Smooth muscle cell (in vitro differentiated cells): Measurements from ENCODE around the gene RAB7A. TPM values are rescaled to one million over a fixed set of nuclear protein-coding genes. Genes with fewer than 3 reads are reported as not detected.

Source experiments
- DNase-seq: peaks from one replicate; lab custom pipeline; 2025; ENCODE audit not compliant: unreplicated experiment; lab: John Stamatoyannopoulos, UW
- H2AFZ ChIP-seq: fragments of 200-600 bp; sonication (generic); 2 replicates; pipeline ENCODE4 v1.6.0; 2016; ENCODE audit warnings: antibody characterized with exemption, low read depth, mild to moderate bottlenecking
- H3F3A ChIP-seq: fragments of 200-600 bp; sonication (generic); 2 replicates; pipeline ENCODE4 v1.6.0; 2017; ENCODE audit warnings: antibody characterized with exemption, low read depth
- H3K27ac ChIP-seq: fragments of 200-600 bp; sonication (generic); 2 replicates; pipeline ENCODE4 v1.5.1; 2016; ENCODE audit warnings: low read depth, mild to moderate bottlenecking
- H3K27me3 ChIP-seq: fragments of 200-600 bp; sonication (generic); 2 replicates; pipeline ENCODE4 v1.6.1; 2016; ENCODE audit warnings: low read depth, mild to moderate bottlenecking
- H3K36me3 ChIP-seq: fragments of 200-600 bp; sonication (generic); 2 replicates; pipeline ENCODE4 v1.5.1; 2016; ENCODE audit warnings: low read depth
- H3K4me1 ChIP-seq: fragments of 200-600 bp; sonication (generic); 2 replicates; pipeline ENCODE4 v1.5.1; 2016; ENCODE audit warnings: low read depth
- H3K4me2 ChIP-seq: fragments of 200-600 bp; sonication (generic); 2 replicates; pipeline ENCODE4 v1.6.0; 2016; ENCODE audit warnings: mild to moderate bottlenecking
- H3K4me3 ChIP-seq: fragments of 200-600 bp; sonication (generic); 2 replicates; pipeline ENCODE4 v1.5.1; 2016; ENCODE audit warnings: mild to moderate bottlenecking
- H3K79me2 ChIP-seq: fragments of 200-600 bp; sonication (generic); 2 replicates; pipeline ENCODE4 v1.6.0; 2016; ENCODE audit warnings: low read depth, mild to moderate bottlenecking
- H3K9ac ChIP-seq: fragments of 200-600 bp; sonication (generic); 2 replicates; pipeline ENCODE4 v1.6.0; 2016; ENCODE audit warnings: low read depth
- H3K9me3 ChIP-seq: fragments of 200-600 bp; sonication (generic); replicated peaks from 2 replicates; pipeline ENCODE4 v1.5.1; 2016; ENCODE audit warnings: low read depth
- H4K20me1 ChIP-seq: fragments of 200-600 bp; sonication (generic); 2 replicates; pipeline ENCODE4 v1.6.0; 2016; ENCODE audit warnings: low read depth
- CTCF ChIP-seq: fragments of 200-600 bp; sonication (generic); IDR thresholded peaks from 2 replicates; pipeline ENCODE4 v1.5.1; 2017; ENCODE audit warnings: borderline replicate concordance, mild to moderate bottlenecking, antibody characterized with exemption; ENCODE audit not compliant: insufficient read depth, poor library complexity, severe bottlenecking
- WGBS: methylation state at CpG from one replicate; pipeline ENCODE4 v1.1.7; 2016; ENCODE audit warnings: low lambda C conversion rate; 5-methylcytosine and 5-hydroxymethylcytosine counted together
- polyA plus RNA-seq: library from polyadenylated mRNA; unstranded; fragments of >200 nt; fragmentation: Nextera tagmentation; extraction: Ambion mirVana; gene quantifications from 2 replicates; pipeline ENCODE4 v1.2.1, GENCODE V29; 2016
- total RNA-seq: library from RNA; depleted of rRNA; stranded (reverse); fragments of >200 nt; gene quantifications from 2 replicates; pipeline ENCODE4 v1.2.3, GENCODE V29; 2014

The RAB7A gene
- total and polyA plus RNA-seq, 2 experiments from 2014 or later, result 103 to 169 TPM

- H3K4me3 ChIP-seq, result no peak overlapping the region
- no peaks in the 10 kb centered on the region for H3F3A ChIP-seq
- H3K27ac ChIP-seq, result peak overlapping the region; percentile 45
- 94% methylated on average over 3 of the region's 3 CpGs for WGBS
- H4K20me1 ChIP-seq, result peaks cover 77% of the 10 kb centered on the region
- H3K79me2 ChIP-seq, result peaks cover 17% of the 10 kb centered on the region
- no peak overlapping the region for H3K9ac ChIP-seq
- H3K36me3 ChIP-seq, result peaks cover 10% of the 10 kb centered on the region
- no peak for TF ChIP-seq CTCF
- H2AFZ ChIP-seq, result no peak overlapping the region
- H3K4me1 ChIP-seq, result no peaks in the 10 kb centered on the region
- no peak overlapping the region for H3K4me2 ChIP-seq
- no peaks in the 10 kb centered on the region for H3K27me3 ChIP-seq
- DNase-seq, result no peak
- no peaks in the 10 kb centered on the region for H3K9me3 ChIP-seq
Measured at GRCh38 chr3:128806588-128806987, 80.6 kb downstream of the RAB7A start.

DNA sequence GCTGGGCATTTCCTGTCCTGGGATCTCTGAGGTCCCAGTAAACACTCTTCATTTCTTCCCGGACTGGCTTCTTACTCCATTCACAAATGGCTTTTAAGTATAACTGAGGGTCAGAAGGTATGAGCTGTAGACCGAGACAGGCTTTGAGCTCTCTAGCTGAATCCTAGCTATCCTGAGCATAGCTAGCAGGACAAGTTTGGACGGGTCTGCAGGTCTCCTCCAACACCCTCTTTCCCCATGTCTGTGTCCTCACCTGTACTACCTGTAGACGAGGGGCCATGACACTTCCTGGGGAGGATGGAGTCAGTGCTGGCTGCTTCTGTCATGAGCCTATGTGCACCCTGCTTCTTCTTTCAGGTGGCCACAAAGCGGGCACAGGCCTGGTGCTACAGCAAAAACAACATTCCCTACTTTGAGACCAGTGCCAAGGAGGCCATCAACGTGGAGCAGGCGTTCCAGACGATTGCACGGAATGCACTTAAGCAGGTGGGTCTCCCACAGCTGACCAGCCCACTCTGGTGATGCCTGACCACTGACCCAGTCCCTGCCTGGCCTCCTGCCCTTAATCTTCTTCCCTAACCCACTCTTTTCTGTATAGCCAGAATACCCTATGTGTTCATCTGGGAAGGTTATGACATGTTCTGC is 81.3 kb downstream of the RAB7A start:
- Histone ChIP-seq H3K27me3 (no peaks in the 10 kb centered on the region), H3K4me2 (no peak overlapping the region), H4K20me1 (peaks cover 75% of the 10 kb centered on the region), H3K79me2 (peaks cover 15% of the 10 kb centered on the region), H2AFZ (no peak overlapping the region), H3F3A (no peaks in the 10 kb centered on the region), H3K4me1 (no peaks in the 10 kb centered on the region), H3K36me3 (peaks cover 14% of the 10 kb centered on the region), H3K9ac (no peak overlapping the region), H3K9me3 (no peaks in the 10 kb centered on the region), H3K27ac (peak overlapping the region; percentile 45), H3K4me3 (no peak overlapping the region)
- no peak for TF ChIP-seq CTCF
- DNase-seq, result no peak
- WGBS, result 90% methylated on average over 9 of the region's 9 CpGs

DNA sequence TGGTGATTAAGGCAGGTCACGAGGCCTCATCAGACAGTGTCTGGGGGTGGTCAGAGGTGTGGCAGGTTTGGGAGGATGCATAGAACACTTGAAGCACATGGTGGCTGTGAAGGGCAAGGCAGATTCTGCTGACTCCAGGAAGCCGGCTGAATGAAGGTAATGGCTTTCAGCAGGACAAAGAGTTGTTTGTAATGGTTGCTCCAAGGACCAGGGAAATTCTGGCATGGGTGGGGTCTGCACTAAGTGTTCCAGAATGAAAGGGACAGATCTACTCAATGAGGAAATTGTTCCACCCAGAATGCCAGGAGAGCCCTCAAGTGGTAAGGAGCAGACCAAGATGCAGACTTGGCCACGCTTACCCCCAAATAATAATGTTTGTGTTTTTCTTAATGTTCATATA is 82.7 kb downstream of the RAB7A start:
- no peak for TF ChIP-seq CTCF
- DNase-seq, result no peak
- Histone ChIP-seq H3K27me3 (no peaks in the 10 kb centered on the region), H4K20me1 (peaks cover 63% of the 10 kb centered on the region), H3K4me2 (no peak overlapping the region), H3K79me2 (peaks cover 3% of the 10 kb centered on the region), H3K4me1 (no peaks in the 10 kb centered on the region), H3K9me3 (no peaks in the 10 kb centered on the region), H3K36me3 (peaks cover 18% of the 10 kb centered on the region), H3K9ac (no peak overlapping the region), H2AFZ (no peak overlapping the region), H3K27ac (peak overlapping the region; percentile 5), H3F3A (no peaks in the 10 kb centered on the region), H3K4me3 (no peak overlapping the region)
- 84% methylated on average over 3 of the region's 3 CpGs for WGBS

GRCh38 chr3:128813097-128813496 is 87.1 kb downstream of the RAB7A start:
- Histone ChIP-seq H3K36me3 (peaks cover 24% of the 10 kb centered on the region), H3K27me3 (no peaks in the 10 kb centered on the region), H3K9me3 (no peaks in the 10 kb centered on the region), H3K4me2 (no peak overlapping the region), H3K79me2 (no peaks in the 10 kb centered on the region), H4K20me1 (peaks cover 24% of the 10 kb centered on the region), H2AFZ (no peak overlapping the region), H3K4me3 (no peak overlapping the region), H3F3A (no peaks in the 10 kb centered on the region), H3K27ac (no peak overlapping the region), H3K4me1 (no peaks in the 10 kb centered on the region), H3K9ac (no peak overlapping the region)
- TF ChIP-seq CTCF, result no peak
- DNase-seq, result no peak
- 98% methylated on average over 8 of the region's 8 CpGs for WGBS
